Nephron (organoid): ENCODE results near the gene SERTAD2.

ENCODE experiments used
- H3K27ac Mint-ChIP-seq, 3 experiments: 2 replicates each; pipeline ENCODE4 v1.8.0; 2020; ENCODE audit warnings: mixed read lengths in 3 of 3, mild to moderate bottlenecking in 2 of 3, moderate library complexity in 1 of 3
- H3K27me3 Mint-ChIP-seq: 2 replicates; pipeline ENCODE4 v1.8.0; 2021; ENCODE audit warnings: low read depth, mild to moderate bottlenecking, moderate library complexity, mixed read lengths
- H3K36me3 Mint-ChIP-seq: 2 replicates; pipeline ENCODE4 v1.8.0; 2020; ENCODE audit warnings: low read depth, mixed read lengths
- H3K4me1 Mint-ChIP-seq: 2 replicates; pipeline ENCODE4 v1.8.0; 2020; ENCODE audit warnings: mixed read lengths
- H3K4me3 Mint-ChIP-seq, 3 experiments: 2 replicates each; pipeline ENCODE4 v1.8.0; 2020; ENCODE audit warnings: mild to moderate bottlenecking in 3 of 3, mixed read lengths in 3 of 3, moderate library complexity in 2 of 3
- H3K9me3 Mint-ChIP-seq: 2 replicates; pipeline ENCODE4 v1.8.0; 2020; ENCODE audit warnings: mixed read lengths
- CTCF ChIP-seq, 3 experiments: fragments of 200-600 bp; sonication (generic); IDR thresholded peaks; one replicate each; pipeline ENCODE4 v1.5.0; 2021; ENCODE audit warnings: antibody characterized with exemption in 3 of 3; ENCODE audit not compliant: unreplicated experiment in 3 of 3

SERTAD2 gene

DNA sequence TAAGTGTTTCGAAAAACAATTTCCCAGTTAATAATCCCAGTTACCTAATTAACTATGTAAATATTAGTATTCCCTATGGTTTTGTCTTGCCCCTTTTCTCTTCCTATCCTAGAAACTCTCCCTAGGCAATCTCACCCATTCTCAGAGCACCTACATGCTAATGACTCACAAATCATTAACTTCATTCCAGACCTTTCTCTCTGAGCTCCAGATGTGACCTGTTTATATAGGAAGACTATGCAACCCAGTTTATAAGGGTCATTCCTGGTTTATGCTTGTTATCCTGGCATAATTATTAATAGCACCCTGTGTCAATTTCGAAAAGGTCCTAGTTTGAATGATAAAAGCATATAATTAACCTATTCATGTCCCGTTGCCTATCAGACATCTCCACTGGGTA is 14.8 kb upstream of the SERTAD2 start:
- TF ChIP-seq CTCF (IDR thresholded peaks at IDR 0.05; ENCODE audit: unreplicated experiment in 3 of 3): no peak
- Mint-ChIP-seq H3K36me3 (no peaks in the 10 kb centered on the region), H3K27ac (no peak overlapping the region), H3K27me3 (no peaks in the 10 kb centered on the region), H3K4me1 (peaks cover 6% of the 10 kb centered on the region), H3K9me3 (no peaks in the 10 kb centered on the region), H3K4me3 (no peak overlapping the region)

DNA sequence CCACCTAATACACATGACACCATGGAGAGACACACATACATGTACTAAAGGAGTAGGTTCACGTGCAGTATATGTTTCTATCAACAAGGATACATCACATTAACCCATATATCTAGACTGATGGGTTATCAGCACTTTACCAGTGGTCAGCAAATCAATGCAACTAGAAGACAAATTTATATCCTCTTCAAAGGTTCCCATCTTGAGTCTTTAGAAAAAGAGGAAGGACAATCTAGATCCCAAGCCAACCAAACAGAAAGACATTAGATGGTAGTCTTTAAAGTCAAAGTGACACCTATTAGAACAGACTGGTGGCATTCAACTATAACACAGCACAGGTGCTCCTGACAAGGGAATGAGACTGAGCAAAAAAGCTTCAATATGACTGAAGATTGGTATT is 13.8 kb upstream of the SERTAD2 start:
- no peaks in the 10 kb centered on the region for H3K27me3 Mint-ChIP-seq
- H3K4me3 Mint-ChIP-seq: no peak overlapping the region

DNA sequence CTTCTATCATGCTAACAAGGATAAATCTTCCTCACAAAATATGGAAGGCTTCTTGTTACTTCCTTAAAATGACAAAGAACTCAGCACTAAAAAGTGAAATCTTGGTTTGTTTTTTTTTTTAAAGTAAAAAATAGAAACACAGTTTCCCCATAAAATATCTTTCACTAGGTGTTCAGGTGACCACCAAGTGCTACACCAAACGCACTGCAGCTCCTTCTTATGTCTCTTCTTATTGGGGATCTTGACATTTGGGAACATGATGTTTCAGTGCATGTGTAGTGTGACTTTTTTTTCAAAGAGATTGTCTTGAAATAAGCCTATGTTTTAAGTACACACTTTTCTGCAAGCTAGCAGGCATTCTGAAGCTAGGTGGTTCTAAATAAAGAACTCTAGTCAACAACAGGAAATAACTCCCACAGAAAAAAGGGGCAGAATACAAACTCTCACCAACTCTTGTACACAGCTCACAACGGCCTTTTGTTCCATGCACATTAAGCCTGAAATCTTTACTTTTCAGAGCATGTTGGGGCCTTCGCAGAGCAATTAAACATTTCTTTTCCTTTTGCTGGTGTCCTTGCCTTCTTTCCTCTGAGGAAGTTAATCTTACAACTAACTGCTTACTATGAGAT is 13.2 kb upstream of the SERTAD2 start:
- Mint-ChIP-seq H3K4me1 (peaks cover 7% of the 10 kb centered on the region), H3K27ac (no peak overlapping the region), H3K4me3 (no peak overlapping the region), H3K27me3 (no peaks in the 10 kb centered on the region), H3K9me3 (no peaks in the 10 kb centered on the region), H3K36me3 (no peaks in the 10 kb centered on the region)
- no peak for TF ChIP-seq CTCF (IDR thresholded peaks at IDR 0.05; ENCODE audit: unreplicated experiment in 3 of 3)

More for the DNA sequence above, 13.8 kb upstream of the SERTAD2 start:
- no peak for TF ChIP-seq CTCF (IDR thresholded peaks at IDR 0.05; ENCODE audit: unreplicated experiment in 3 of 3)
- peaks cover 6% of the 10 kb centered on the region for H3K4me1 Mint-ChIP-seq
- H3K27ac Mint-ChIP-seq: no peak overlapping the region
- no peaks in the 10 kb centered on the region for H3K36me3 Mint-ChIP-seq
- no peaks in the 10 kb centered on the region for H3K9me3 Mint-ChIP-seq

DNA sequence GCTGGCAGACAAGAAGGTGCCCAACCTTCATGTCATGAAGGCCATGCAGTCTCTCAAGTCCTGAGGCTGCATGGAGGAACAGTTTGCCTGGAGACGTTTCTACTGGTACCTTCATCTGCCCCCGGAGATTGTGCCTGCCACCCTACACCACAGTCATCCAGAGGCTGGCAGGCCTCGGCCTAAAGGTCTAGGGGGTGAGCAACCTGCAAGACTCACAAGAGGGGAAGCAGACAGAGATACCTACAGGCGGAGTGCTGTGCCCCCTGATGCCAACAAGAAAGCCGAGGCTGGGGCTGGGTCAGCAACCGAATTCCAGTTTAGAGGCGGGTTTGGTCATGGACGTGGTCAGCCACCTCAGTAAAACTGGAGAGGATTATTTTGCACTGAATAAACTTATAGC is 12.0 kb upstream of the SERTAD2 start:
- H3K4me3 Mint-ChIP-seq: no peak overlapping the region
- no peaks in the 10 kb centered on the region for H3K9me3 Mint-ChIP-seq
- TF ChIP-seq CTCF (IDR thresholded peaks at IDR 0.05; ENCODE audit: unreplicated experiment in 3 of 3): no peak
- H3K4me1 Mint-ChIP-seq: peaks cover 13% of the 10 kb centered on the region
- no peaks in the 10 kb centered on the region for H3K27me3 Mint-ChIP-seq
- no peaks in the 10 kb centered on the region for H3K36me3 Mint-ChIP-seq
- no peak overlapping the region for H3K27ac Mint-ChIP-seq

GRCh38 chr2:64663402-64663801 is 9.7 kb upstream of the SERTAD2 start:
- Mint-ChIP-seq H3K4me3 (no peak overlapping the region), H3K27ac (no peak overlapping the region), H3K36me3 (no peaks in the 10 kb centered on the region), H3K4me1 (peaks cover 13% of the 10 kb centered on the region), H3K9me3 (no peaks in the 10 kb centered on the region), H3K27me3 (no peaks in the 10 kb centered on the region)
- TF ChIP-seq CTCF (IDR thresholded peaks at IDR 0.05; ENCODE audit: unreplicated experiment in 3 of 3): no peak

GRCh38 chr2:64661741-64662169 is 8.0 kb upstream of the SERTAD2 start:
- Mint-ChIP-seq H3K9me3 (no peaks in the 10 kb centered on the region), H3K27ac (no peak overlapping the region), H3K36me3 (no peaks in the 10 kb centered on the region), H3K4me3 (no peak overlapping the region), H3K27me3 (no peaks in the 10 kb centered on the region), H3K4me1 (peaks cover 7% of the 10 kb centered on the region)
- TF ChIP-seq CTCF (IDR thresholded peaks at IDR 0.05; ENCODE audit: unreplicated experiment in 3 of 3): no peak
